ENCODE results near the gene ASCL2. TPM values are rescaled to one million over a fixed set of nuclear protein-coding genes. Genes with fewer than 3 reads are reported as not detected.

Gene ASCL2
- polyA plus RNA-seq, 1 donor, result 0.10 TPM

GRCh38 chr11:2309251-2310072 is 39.1 kb upstream of the ASCL2 start:
- no peak for DNase-seq (ENCODE audit: low read depth)

DNA sequence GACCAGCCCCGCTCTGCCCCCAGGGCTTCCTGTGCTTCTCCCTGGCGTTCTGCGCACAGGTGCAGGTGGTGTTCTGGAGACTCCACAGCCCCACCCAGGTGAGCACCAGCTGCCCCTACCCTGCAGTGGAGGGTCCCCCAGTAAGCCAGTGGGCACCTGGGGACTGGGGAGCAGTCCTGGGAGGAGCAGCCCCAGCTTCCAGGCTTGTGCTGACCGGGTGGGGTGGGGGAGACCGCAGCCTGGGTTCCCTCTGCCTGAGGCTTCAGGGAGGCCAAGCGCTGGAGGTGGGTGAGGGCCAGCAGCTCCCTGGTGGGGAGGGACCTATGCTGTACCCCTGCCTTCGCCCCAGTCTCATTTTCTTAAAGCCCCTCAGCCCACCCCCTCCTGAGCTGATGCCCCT is 38.3 kb upstream of the ASCL2 start:
- no peak for DNase-seq (ENCODE audit: low read depth)

GRCh38 chr11:2307501-2308331 is 37.3 kb upstream of the ASCL2 start:
- DNase-seq (ENCODE audit: low read depth), result no peak

DNA sequence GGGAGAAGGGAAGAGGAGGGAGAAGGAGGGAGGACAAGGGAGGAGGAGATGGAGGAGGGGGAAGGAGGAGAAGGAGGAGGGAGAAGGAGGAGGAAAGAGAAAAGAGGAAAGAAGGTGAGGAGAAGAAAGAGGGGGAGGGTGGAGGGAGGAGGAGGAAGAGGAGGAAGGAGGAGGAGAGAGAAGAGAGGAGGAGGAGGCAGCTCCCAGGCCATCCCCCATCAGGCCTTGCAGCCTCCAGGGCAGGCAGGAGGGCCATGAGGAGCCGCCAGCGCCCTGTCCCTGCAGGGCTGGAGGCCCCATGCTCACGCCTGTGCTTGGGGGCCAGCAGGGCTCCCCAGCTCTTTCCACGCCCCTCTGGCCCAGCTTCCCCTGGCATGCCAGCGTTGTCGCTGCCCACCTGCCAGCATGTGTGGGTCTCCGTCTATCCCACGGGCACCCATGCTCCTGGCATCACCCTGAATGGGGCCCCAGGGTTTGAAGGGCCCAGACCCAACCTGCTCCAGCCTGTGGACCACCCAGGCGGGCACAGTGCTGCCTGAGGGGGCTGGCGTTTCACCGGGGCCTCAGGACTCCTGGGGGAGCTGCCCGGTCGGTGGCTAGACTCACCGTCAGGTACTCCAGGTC is 36.6 kb upstream of the ASCL2 start:
- no peak for DNase-seq (ENCODE audit: low read depth)

GRCh38 chr11:2306452-2306823 is 36.0 kb upstream of the ASCL2 start:
- DNase-seq (ENCODE audit: low read depth), result peak; percentile 86

GRCh38 chr11:2305788-2306451 is 35.5 kb upstream of the ASCL2 start:
- peak; percentile 65 for DNase-seq (ENCODE audit: low read depth)

DNA sequence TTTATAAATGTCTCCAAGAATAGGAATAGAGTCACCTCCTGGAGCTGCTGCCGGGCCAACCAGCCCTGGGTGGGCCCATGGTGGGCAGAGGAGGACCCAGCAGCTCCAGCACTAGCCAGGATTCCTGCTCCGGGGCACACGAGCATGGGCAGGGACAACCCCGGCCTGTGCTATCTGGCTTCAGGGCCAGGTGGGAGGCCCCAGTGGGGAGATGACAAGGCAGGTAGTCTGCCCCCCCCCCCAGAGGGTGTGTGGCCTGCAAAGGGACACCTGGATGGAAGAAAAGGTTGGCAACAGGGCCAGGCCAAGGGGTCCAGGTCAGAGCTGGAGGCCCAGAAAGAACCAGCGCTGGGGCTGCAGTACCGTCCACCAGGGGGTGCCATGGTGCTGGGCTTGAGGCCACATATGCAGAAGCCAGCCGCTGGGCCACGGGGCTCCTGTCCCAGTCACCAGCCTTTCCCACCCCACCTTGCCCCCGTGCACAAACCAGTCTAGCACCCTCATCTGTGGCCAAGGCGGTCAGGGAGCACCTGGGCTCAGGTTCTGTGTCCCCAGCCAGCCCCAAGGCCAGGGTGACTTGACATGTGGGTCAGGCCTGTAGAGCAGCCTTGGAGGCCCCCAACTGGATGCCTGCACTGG is 34.9 kb upstream of the ASCL2 start:
- DNase-seq (ENCODE audit: low read depth), result no peak

GRCh38 chr11:2304506-2305139 is 34.2 kb upstream of the ASCL2 start:
- no peak for DNase-seq (ENCODE audit: low read depth)

GRCh38 chr11:2303627-2304505 is 33.5 kb upstream of the ASCL2 start:
- no peak for DNase-seq (ENCODE audit: low read depth)

DNA sequence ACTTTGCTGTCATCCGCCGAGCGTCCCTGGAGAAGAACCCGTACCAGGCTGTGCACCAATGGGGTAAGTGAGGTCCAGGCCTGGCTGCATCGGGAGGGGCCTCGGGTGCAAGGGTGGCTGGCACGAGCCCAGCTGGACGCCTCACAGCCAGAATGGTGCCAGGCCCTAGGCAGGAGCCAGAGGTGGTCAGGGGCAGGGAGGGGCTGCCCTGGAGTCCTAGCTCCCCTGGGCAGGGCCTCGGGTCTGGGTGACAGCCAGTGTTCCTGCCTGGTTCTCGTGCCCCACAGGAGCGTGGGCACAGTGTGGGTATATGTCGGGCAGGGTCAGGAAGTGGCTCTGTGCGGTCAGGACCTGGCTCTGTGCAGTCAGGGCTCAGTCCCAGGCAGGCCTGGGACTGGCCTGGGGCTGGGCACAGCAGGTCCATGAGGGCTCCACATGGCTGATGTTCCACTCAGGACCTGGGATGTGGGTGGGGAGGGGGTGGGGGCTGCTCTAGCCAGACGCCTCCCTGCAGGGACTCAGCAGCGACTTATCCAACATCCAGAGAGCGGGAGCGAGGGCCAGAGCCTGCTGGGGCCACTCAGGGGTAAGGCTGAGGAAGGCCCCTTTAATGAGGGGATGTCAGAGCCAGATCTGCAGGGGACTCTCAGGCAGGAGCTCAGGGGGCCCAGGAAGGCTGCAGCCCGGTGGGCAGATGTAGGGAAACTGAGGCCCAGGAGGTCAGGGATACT is 32.7 kb upstream of the ASCL2 start:
- DNase-seq (ENCODE audit: low read depth), result no peak

DNA sequence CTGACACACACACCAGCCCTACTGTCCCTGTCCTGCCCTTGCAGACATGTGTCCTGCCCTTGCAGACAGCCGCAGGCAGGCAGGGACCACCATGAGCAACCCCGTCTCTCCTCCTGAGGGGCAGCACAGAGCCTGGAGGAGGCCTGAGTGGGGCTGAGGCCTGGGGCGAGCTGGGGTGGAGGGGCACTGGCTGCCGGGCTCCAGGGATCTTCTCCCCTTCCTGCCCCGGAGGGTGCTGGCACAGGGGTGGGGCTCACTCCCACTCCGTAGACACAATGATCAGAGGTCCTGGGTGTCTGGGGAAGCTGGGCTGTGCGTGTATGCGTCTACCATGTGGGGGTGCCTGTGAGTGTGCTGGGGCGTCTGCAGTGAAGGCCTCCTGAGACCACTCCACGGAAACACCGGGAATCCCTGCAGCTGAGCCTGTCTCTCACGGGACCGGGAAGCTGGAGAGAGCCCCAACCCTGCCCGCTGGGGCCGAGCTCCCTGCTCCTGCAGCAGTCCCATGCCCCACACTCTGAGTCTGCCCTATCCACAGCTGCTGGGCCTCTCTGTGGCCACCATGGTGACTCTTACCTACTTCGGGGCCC is 32.0 kb upstream of the ASCL2 start:
- DNase-seq (ENCODE audit: low read depth), result no peak

DNA sequence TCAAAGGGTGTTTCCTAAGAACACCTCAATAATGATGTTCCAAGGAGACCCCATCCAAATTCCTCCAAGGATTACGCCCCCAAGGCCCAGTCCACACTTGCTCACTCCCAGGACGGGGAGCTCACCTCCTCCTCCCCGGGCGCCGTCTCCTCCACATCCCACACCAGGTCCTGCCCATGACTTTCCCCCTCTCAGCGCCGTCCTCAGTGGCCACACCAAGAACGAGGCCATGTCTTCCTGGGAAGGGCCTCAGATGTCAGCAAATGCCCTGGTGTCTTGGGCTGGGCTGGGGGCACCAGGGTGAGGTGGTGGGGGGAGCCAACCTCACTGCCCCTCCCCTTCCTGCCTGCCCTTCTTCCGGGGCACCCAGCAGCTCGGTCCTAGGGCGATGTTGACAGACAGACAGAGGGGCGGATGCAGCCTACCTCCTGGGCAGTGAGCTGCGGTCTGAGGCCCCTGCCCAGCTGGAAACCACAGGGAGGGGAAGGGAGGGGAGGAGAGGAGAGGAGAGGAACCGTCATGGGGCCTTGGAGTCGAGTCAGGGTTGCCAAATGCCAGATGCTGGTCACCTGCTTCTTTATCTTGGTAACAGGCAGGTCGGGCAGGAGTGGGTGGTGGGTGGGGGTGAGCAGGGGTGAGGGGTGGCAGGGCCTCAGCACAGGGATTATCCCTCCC is 31.4 kb upstream of the ASCL2 start, which contains the start of the genes C11orf21 and TSPAN32:
Gene C11orf21, minus strand, starts transcription at position 288 of the 675 bp plus-strand sequence. Its CDS starts 110 bp downstream, at position 178.
Gene TSPAN32, plus strand, starts transcription at position 383 of the 675 bp plus-strand sequence. Its CDS starts 137 bp downstream, at position 520.
- no peak for DNase-seq (ENCODE audit: low read depth)

- no peak for DNase-seq (ENCODE audit: low read depth)
Observed at GRCh38 chr11:2300936-2301630, 30.7 kb upstream of the ASCL2 start.

DNA sequence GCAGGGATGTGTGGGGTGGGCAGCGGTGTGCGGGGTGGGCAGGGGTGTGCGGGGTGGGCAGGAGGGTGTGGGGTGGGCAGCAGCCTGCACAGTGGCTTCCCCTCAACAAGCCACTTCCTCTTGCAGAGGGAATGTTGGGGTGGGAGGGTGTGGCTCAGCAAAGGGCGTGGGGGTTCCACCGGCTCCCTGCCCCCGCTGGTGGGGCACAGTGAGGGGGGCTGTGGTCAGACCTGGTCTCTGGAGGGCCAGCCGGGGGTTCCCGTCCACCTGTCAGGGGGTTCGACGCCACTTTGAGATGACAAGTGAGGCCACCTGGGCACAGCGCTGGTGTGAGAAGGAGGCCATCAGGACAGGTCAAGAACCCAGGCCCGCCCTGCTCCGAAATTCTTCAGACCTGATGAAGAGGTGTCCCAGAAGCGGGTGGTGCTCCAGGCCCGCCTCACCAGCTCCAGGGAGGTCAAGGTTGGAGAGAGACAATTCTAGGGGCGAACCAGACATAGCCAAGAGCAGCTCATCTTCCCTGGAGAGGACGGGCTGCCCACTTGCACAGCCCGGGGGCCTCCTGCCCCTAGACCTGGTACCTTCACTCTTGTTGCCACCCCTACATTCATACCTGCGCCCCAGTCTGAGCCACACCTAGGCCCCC is 30.0 kb upstream of the ASCL2 start:
- DNase-seq (ENCODE audit: low read depth), result no peak

- no peak for DNase-seq (ENCODE audit: low read depth)
Observed at GRCh38 chr11:2299773-2300172, 29.4 kb upstream of the ASCL2 start.

DNA sequence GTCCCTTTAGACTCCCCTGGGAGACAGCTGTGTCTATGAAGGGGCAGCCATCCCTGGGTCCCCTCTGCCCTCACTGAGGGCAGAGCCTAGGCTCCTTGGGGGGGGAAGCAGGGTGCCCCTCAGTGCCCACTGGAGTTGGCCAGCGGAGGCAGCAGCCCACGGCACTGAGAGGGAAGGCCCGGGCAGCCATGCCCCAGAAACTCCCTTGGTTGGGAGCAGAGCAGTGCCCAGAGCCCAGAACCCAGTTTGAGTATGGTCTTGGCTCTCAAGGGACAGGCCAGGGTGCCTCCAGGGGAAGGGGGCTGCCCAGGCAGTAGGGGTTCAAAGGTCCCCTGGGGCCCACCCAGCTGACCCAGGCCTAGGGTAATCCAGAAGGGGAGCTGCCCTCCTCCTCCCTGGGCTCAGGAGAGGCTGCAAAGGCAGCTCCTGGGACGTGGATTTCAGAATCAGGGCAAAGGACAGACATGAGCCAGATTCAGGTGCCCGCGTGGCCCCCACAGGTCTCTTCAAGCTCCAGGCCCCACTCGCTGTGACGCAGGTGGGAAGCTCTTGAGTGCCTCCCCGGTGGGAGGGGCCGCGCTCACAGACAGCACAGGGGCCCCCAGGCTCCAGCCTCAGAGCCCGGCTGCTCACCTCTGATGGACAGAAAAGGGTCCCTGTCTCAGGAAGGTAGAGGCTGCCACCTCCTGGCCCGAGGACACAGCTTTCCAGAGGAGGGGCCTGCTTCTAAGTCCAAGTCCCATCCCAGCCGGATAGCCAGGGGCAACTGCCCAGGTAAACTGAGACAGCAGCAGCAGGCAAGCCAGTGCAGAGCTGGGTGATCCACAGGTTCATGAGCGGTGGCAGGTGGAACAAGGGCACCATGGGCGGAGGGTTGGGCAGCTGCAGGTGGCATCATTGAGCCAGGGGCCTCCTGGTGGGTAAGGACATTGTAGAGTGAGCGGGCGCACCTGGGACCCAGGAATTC is 28.7 kb upstream of the ASCL2 start:
- DNase-seq (ENCODE audit: low read depth), result no peak

All from forelimb muscle (tissue), 1 donor.